Renal cortical epithelial cell (primary cell): ENCODE results near the gene KCNE3. TPM values are rescaled to one million over a fixed set of nuclear protein-coding genes. Genes with fewer than 3 reads are reported as not detected.
A peak's percentile ranks its signal among the peaks of the same experiment; 100 is the strongest.

Experiments used
- DNase-seq: peaks from one replicate; pipeline ENCODE4 v3.0.0-alpha.2; 2011; ENCODE audit warnings: low read depth
- total RNA-seq: library from RNA; depleted of rRNA; stranded (reverse); fragments of >200 nt; gene quantifications from 2 replicates; pipeline ENCODE4 v1.2.3, GENCODE V29; 2014

KCNE3 gene
- total RNA-seq, 1 donor from 2014 or later: 11.8 TPM

- peak; percentile 54 for DNase-seq
These were observed 24.1 kb downstream of the KCNE3 start for GRCh38 chr11:74443071-74443864.

DNA sequence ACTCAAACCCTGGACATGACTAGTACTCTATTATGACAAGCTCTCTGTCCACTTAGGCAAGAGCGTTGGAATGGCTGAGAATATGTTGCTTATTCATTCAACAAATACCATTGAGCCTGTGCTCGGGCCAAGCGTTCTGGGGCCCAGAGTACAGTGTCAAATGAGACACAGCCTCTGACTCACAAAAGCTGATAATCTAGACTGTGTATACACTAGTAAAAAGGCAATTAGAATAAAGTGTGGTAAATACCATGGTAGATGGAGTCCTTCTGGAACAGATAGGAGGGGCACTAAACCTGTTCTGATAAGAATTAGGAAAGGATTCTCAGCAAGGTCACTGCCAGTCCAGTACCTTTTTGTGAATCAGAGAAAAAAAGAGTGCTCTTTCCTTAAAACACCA is 24.7 kb downstream of the KCNE3 start:
- peak; percentile 27 for DNase-seq

DNA sequence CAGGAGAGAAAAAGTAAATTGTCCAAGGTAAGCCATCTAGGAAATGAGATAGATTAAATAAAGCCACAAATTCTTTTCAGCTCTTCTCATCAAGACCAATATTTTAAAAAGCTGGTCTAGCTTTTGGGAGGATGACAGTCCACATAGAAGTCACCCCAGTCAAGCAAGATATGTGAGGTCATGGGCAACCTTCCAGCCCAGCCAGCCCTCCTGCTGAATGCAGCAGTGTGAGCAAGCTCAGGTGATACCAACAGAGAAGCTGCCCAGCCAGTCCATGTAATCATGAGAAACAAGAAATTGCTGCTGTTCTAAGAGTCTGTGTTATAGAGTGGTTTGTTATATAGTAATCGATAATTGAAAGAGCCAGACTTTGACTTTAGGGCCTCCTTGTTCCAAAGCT is 28.7 kb downstream of the KCNE3 start:
- no peak for DNase-seq

DNA sequence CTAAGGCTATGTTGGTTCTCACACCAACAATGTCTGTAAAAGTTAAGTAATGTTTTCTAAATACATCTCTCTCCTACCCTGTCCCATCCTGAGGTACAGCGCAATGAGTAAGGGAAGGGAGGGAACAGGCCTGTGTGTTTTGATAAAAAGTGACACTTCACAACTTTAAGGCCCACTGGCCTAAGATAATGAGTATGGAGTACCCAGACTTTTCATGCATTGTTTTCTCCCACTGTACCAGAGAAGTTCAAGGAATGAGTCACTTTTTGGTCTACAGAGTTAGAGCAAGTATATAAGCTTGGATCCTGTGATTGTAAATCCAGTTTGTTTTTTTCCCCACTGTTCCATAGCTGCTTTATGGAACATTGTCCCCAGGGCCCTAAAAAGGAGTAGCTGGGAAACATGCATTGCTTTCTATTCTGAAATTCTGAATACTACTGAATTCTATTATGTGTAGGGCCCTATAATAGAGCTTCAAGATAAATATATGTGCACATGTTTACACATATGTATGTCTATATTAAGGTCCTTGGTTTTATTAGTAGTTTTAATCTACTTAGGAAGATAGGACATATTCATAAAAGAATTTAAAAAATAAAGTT is 29.8 kb downstream of the KCNE3 start:
- peak; percentile 90 for DNase-seq

DNA sequence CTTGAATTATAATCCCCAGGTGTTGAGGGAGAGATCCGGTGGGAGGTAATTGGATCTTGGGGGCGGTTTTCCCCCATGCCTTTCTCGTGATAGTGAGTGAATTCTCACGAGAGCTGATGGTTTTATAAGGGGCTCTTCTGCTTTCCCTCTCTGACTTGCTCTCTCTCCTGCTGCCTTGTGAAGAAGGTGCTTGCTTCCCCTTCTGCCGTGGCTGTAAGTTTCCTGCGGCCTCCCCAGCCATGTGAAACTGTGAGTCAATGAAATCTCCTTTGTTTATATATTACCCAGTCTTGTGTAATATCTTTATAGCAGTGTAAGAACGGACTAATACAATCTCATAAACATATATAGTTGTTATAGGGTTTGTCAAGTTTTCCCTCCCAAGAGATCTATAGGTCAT is 32.8 kb downstream of the KCNE3 start:
- peak; percentile 7 for DNase-seq

GRCh38 chr11:74429205-74429604 is 38.1 kb downstream of the KCNE3 start:
- no peak for DNase-seq

- DNase-seq: no peak
These were observed 39.9 kb downstream of the KCNE3 start for GRCh38 chr11:74427384-74427886.

DNA sequence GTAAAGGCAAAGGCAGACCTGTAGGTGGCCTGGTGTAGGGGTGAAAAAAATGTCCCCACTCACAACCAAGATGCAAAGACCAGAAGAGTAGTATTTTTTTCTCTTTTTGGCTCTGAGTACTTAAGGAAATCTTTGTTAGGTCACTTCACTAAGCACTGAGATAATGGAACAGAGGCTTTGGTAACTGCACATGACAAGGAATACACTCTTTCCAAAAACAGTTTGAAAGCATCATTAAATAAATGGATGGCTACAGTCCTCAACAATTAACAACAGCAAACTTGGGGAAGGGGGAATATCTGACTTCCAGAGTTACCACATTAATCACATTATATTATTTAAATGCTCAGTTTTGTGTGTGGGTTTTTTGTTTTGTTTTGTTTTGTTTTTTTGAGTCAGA is 42.2 kb downstream of the KCNE3 start:
- DNase-seq: no peak

DNA sequence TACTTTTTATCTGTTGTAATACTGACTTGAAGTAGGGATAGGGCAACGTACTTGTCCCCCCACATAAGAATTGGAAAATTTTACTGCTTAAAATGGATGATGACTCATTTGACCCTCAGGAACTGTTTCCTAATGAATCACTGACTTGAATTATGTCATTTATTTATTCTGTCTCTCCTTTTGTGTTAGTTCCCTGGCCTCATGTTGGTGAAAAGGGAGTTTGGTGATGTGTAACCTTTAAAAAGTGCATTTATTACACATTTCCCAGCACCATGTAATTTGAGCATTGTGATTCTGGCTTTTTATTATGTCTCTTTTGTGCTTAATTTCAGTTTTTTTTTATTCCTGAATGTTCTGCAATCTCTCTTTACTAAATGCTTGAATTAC is 48.8 kb downstream of the KCNE3 start:
- peak; percentile 96 for DNase-seq

- peak; percentile 21 for DNase-seq
These were observed 49.4 kb downstream of the KCNE3 start for GRCh38 chr11:74417860-74418508.

GRCh38 chr11:74417379-74417804 is 50.0 kb downstream of the KCNE3 start:
- peak; percentile 78 for DNase-seq

- peak; percentile 12 for DNase-seq
These were observed 50.4 kb downstream of the KCNE3 start for GRCh38 chr11:74416974-74417373.

DNA sequence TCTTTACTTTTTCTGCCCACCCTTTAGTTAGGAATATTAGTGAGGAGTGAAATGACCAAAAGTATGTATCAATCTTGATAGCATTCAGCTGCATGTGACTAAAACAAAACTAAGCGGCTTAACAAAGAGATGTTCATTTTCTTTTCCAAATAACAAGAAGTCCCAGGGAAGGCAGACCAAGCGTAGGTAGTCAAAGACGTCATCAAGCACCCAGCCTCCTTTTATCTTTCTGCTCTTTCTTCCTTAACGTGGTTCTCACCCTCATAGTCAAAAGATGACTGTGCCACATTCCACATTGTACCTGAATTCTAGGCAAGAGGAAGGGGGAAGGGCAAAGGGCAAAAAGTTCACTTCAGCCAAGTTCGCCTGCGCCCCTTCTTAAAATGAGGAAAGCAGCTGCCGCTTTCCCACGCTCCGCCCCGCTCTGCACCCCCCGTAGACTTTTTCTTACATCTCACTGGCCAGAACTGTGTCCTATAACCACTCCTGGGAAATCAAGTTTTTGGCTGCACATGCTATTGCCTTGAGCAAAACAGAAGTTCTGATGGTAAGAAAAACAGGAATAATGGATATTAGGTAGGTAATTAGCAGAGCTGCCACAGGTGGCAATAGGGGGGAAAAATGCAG is 54.5 kb downstream of the KCNE3 start:
- peak; percentile 49 for DNase-seq

GRCh38 chr11:74412321-74412720 is 55.0 kb downstream of the KCNE3 start:
- DNase-seq: no peak

GRCh38 chr11:74409633-74410032 is 57.7 kb downstream of the KCNE3 start:
- no peak for DNase-seq

Other genes starting within 250 kb of the KCNE3 start
- 10.2 and 12.7 TPM in 2 replicates for gene P4HA3, start 155.9 kb downstream of the KCNE3 start, total RNA-seq
- gene PGM2L1, start 69.1 kb downstream of the KCNE3 start, total RNA-seq: 29.2 and 32.6 TPM in 2 replicates
- gene LIPT2, start 26.2 kb upstream of the KCNE3 start, total RNA-seq: 4.2 and 5.0 TPM in 2 replicates
- gene POLD3, start 125.0 kb upstream of the KCNE3 start, total RNA-seq: 7.3 and 13.4 TPM in 2 replicates